CD4-positive, CD25-positive, alpha-beta regulatory T cell (primary cell): ENCODE results near the gene SGSH. TPM values are rescaled to one million over a fixed set of nuclear protein-coding genes. Genes with fewer than 3 reads are reported as not detected.

Experiments used
- ATAC-seq, 2 donors: fragments of 150-1000 bp; cut with Tn5 transposase; one replicate each; pipeline ENCODE4 v1.10.0; 2021; ENCODE audit warnings: low read depth in 2 of 2, moderate number of reproducible peaks in 2 of 2, moderate library complexity in 1 of 2
- DNase-seq, 3 donors: peaks; one replicate each; pipeline versions ENCODE4 v3.0.0 to v3.0.0-alpha.2; 2012 to 2022; ENCODE audit warnings: mixed read lengths in 1 of 3
- H3K27ac ChIP-seq: one replicate; pipeline ENCODE4 v1.7.0; 2013; ENCODE audit warnings: mild to moderate bottlenecking, low read length; ENCODE audit not compliant: insufficient read depth, poor library complexity, severe bottlenecking
- H3K27me3 ChIP-seq: one replicate; pipeline ENCODE4 v1.7.0; 2013; ENCODE audit warnings: low read length; ENCODE audit not compliant: control insufficient read depth, insufficient read depth
- H3K36me3 ChIP-seq: one replicate; pipeline ENCODE4 v1.7.0; 2013; ENCODE audit warnings: mild to moderate bottlenecking, low read length, moderate library complexity; ENCODE audit not compliant: control insufficient read depth, insufficient read depth
- H3K4me1 ChIP-seq: 2 replicates; pipeline ENCODE4 v1.7.0; 2013; ENCODE audit warnings: mild to moderate bottlenecking, low read length; ENCODE audit not compliant: insufficient read depth, control insufficient read depth, poor library complexity, severe bottlenecking
- H3K4me3 ChIP-seq: one replicate; pipeline ENCODE4 v1.7.0; 2013; ENCODE audit warnings: low read depth, mild to moderate bottlenecking, low read length, moderate library complexity
- H3K9me3 ChIP-seq, 2 experiments: 1 replicate in 1 of 2; 2 replicates in 1 of 2; pipeline ENCODE4 v1.7.0; 2013; ENCODE audit warnings: low read length in 2 of 2, mild to moderate bottlenecking in 1 of 2, moderate library complexity in 1 of 2; ENCODE audit not compliant: control insufficient read depth in 2 of 2
- H3K27ac Mint-ChIP-seq, 3 donors: one replicate each; pipeline ENCODE4 v1.8.0; 2020 to 2022; ENCODE audit warnings: mild to moderate bottlenecking in 3 of 3, mixed read lengths in 3 of 3, moderate library complexity in 2 of 3
- H3K27me3 Mint-ChIP-seq: one replicate; pipeline ENCODE4 v1.8.0; 2022; ENCODE audit warnings: mild to moderate bottlenecking, mixed read lengths
- H3K36me3 Mint-ChIP-seq: one replicate; pipeline ENCODE4 v1.8.0; 2020; ENCODE audit warnings: mixed read lengths
- H3K4me1 Mint-ChIP-seq, 4 donors: one replicate each; pipeline ENCODE4 v1.8.0; 2020 to 2022; ENCODE audit warnings: mixed read lengths in 4 of 4, mild to moderate bottlenecking in 1 of 4
- H3K4me3 Mint-ChIP-seq, 4 donors: one replicate each; pipeline ENCODE4 v1.8.0; 2020 to 2022; ENCODE audit warnings: mild to moderate bottlenecking in 4 of 4, mixed read lengths in 4 of 4, moderate library complexity in 3 of 4
- H3K9me3 Mint-ChIP-seq, 7 donors: one replicate each; pipeline ENCODE4 v1.8.0; 2020 to 2022; ENCODE audit warnings: mixed read lengths in 7 of 7, mild to moderate bottlenecking in 3 of 7, moderate library complexity in 2 of 7
- polyA plus RNA-seq, 4 donors: library from polyadenylated mRNA; unstranded; fragments of 300-500 nt; fragmentation: Illumina TruSeq; gene quantifications; one replicate each; pipeline ENCODE4 v1.2.3, GENCODE V29; 2021
- total RNA-seq: library from RNA; stranded (reverse); gene quantifications from one replicate; pipeline ENCODE4 v1.2.3, GENCODE V29; 2022

The SGSH gene
- total and polyA plus RNA-seq, 5 donors from 2014 or later, result 43.8 to 138 (median 47.8) TPM

DNA sequence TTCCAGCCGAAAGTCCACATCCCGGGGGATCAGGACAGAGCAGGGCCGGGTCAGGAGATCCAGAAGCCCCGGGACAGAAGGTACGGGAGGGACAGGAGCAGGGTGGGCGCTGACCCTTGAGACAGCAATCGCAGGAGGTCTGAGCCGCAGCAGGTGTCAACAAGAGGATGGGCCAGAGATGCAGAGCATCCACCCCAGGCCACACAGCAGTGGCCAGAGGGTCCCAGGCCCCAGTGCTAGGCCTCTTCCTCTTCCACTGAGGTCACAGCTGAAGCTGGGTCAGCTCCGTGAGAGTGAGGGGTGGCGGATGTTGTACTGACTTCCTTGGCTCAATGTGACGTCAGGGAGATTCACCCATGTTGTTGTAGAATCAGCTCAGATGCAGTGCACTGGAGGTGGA, 31.8 kb upstream of the SGSH start:
- Mint-ChIP-seq H3K4me3 (peak overlapping the region in 1 of 4 donors; percentile 56), H3K36me3 (no peaks in the 10 kb centered on the region), H3K9me3 (no peaks in the 10 kb centered on the region), H3K27ac (peak overlapping the region in 2 of 3 donors; percentile 44 to 71), H3K4me1 (peaks cover 8 to 39% (median 20%) of the 10 kb centered on the region in 4 donors), H3K27me3 (no peaks in the 10 kb centered on the region)
- Histone ChIP-seq H3K9me3 (no peaks in the 10 kb centered on the region), H3K4me3 (no peak overlapping the region), H3K4me1 (peaks cover 29% of the 10 kb centered on the region), H3K36me3 (peaks cover 5% of the 10 kb centered on the region), H3K27ac (no peak overlapping the region), H3K27me3 (no peaks in the 10 kb centered on the region)
- ATAC-seq, result no peak
- DNase-seq, result no peak

DNA sequence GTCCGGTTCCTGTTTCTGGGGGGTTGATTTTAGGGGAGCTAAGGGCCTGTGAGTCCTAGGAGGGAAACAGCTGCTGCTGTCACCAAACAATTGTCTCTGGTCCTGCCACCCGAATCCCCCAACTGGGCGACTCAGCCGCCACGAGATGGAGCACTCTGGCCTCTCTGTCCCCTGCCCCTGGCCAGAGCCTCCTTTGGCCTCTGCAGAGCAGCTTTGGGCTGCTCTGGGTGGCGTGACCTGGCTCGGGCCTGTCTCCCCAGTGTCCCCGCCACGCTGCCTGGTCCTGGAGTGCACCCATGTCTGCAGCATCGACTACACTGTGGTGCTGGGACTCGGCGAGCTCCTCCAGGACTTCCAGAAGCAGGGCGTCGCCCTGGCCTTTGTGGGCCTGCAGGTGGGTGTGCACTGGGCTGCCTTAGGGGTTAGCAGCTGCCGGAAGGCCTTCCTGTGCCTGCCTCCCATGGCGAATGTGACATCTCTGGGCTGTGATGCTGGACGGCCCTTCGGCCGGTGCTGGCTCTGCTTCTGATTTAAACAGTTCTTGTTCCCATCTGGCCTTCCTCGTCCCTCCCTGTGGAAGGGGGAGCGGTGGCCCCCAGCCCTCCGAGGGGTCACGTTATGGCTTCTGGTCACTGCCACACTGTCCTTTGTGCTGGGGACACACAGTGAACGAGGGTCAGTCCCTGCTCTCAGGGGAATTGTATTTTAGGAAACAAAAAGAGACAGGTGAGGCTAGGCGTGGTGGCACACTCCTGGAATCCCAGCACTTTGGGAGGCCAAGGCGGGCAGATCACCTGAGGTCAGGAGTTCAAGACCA, 29.0 kb upstream of the SGSH start:
- Mint-ChIP-seq H3K27ac (peak overlapping the region in 2 of 3 donors; percentile 15 to 17), H3K36me3 (peaks cover 8% of the 10 kb centered on the region), H3K4me3 (no peak overlapping the region), H3K27me3 (no peaks in the 10 kb centered on the region), H3K4me1 (peaks cover 0 to 18% (median 11%) of the 10 kb centered on the region in 4 donors), H3K9me3 (no peaks in the 10 kb centered on the region)
- H3K4me1 ChIP-seq, result peaks cover 15% of the 10 kb centered on the region
- H3K27me3 ChIP-seq, result no peaks in the 10 kb centered on the region
- ATAC-seq (no peak), DNase-seq (no peak)
- H3K27ac ChIP-seq, result no peak overlapping the region
- H3K9me3 ChIP-seq, result no peaks in the 10 kb centered on the region
- H3K36me3 ChIP-seq, result peaks cover 16% of the 10 kb centered on the region
- no peak overlapping the region for H3K4me3 ChIP-seq

DNA sequence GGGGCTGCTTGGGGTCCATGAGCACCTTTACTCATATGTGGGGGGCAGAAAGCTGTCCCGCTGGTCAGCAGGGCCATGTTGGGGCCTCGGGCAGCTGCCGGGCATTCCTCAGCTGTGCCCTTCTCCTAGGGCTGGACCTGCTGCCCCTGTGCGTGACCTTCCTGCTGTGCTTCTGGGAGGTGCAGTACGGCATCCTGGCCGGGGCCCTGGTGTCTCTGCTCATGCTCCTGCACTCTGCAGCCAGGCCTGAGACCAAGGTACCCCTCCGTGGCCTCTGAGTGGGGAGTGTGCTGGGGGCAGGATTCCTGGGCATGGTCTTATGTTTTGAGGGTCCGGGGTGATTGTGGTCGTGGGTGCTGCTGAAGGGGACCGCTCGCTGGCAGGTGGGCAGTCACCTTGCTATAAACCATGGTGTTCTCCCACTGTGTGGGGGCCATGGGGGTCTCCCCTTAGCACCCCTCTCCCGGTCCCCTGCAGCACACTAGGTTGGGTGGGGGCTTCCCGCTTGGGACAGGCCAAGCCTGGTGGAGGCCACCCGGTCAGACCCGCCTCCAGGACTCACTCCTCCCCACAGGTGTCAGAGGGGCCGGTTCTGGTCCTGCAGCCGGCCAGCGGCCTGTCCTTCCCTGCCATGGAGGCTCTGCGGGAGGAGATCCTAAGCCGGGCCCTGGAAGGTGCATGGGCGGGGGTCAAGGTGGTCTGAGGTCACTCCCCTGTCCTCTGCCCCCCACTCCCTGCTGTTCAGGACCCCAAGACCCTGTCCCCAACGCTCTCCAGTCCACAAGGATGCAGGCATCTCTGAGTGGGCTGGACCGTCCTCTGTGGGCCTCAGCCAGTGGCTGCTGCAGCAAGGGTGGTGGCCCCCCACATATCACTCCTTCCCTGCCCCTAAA, 28.1 kb upstream of the SGSH start:
- Histone ChIP-seq H3K27me3 (no peaks in the 10 kb centered on the region), H3K36me3 (peaks cover 16% of the 10 kb centered on the region), H3K27ac (no peak overlapping the region), H3K4me1 (peaks cover 6% of the 10 kb centered on the region), H3K4me3 (no peak overlapping the region), H3K9me3 (no peaks in the 10 kb centered on the region)
- Mint-ChIP-seq H3K36me3 (peaks cover 8% of the 10 kb centered on the region), H3K27me3 (no peaks in the 10 kb centered on the region), H3K9me3 (no peaks in the 10 kb centered on the region), H3K27ac (no peak overlapping the region), H3K4me3 (no peak overlapping the region), H3K4me1 (peaks cover 0 to 13% (median 8%) of the 10 kb centered on the region in 4 donors)
- DNase-seq, result no peak
- no peak for ATAC-seq

DNA sequence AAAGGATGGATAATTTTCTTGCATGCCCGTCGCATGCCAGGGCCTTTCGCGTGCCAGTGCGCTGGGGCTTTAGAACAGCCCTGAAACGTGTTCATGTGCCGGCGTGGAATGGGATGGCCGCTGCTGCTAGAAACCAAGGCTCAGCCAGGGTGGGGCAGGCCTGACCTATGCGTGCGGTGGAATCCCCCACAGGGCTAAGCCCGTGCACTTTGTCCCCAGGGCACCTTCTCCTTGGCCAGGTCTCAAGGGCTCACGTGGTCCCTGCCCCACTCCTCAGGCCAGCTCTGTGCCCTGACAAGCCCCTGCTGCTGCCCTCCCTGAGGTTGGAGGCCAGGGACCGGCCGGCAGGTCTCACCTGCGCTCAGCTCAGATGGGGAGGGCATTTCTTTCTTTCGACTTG, 27.4 kb upstream of the SGSH start:
- Histone ChIP-seq H3K9me3 (no peaks in the 10 kb centered on the region), H3K27me3 (no peaks in the 10 kb centered on the region), H3K4me3 (no peak overlapping the region), H3K27ac (no peak overlapping the region), H3K36me3 (peaks cover 19% of the 10 kb centered on the region), H3K4me1 (peaks cover under 1% of the 10 kb centered on the region)
- no peaks in the 10 kb centered on the region for H3K9me3 Mint-ChIP-seq
- ATAC-seq (no peak), DNase-seq (no peak)
- H3K27ac Mint-ChIP-seq, result no peak overlapping the region
- no peaks in the 10 kb centered on the region for H3K27me3 Mint-ChIP-seq
- peaks cover 8% of the 10 kb centered on the region for H3K36me3 Mint-ChIP-seq
- H3K4me1 Mint-ChIP-seq, result peaks cover 0 to 7% (median 3%) of the 10 kb centered on the region in 4 donors
- no peak overlapping the region for H3K4me3 Mint-ChIP-seq

DNA sequence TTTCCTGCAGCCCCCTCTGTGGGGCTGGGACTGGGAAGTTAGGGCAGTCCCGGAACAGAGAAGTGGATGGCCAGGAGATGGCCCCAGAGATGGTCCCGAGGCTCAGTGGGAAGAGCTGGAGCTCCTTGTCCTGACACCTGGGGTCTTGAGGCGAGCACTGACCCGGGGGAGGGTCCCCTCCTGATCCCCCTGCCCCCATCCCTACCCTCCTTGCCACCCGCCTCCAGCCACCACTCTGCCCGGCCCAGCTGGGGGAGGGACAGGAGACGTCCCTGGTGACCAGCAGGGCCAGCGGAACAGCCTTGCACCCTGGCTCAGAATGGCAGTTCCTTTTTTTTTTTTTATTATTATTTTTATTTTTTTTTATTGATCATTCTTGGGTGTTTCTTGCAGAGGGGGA, 26.6 kb upstream of the SGSH start:
- Mint-ChIP-seq H3K4me3 (no peak overlapping the region), H3K27me3 (no peaks in the 10 kb centered on the region), H3K4me1 (peaks cover 0 to 2% (median under 1%) of the 10 kb centered on the region in 4 donors), H3K36me3 (peaks cover 8% of the 10 kb centered on the region), H3K9me3 (no peaks in the 10 kb centered on the region), H3K27ac (no peak overlapping the region)
- ATAC-seq (no peak), DNase-seq (no peak)
- Histone ChIP-seq H3K27me3 (no peaks in the 10 kb centered on the region), H3K27ac (no peak overlapping the region), H3K9me3 (no peaks in the 10 kb centered on the region), H3K4me3 (no peak overlapping the region), H3K36me3 (peaks cover 22% of the 10 kb centered on the region), H3K4me1 (no peaks in the 10 kb centered on the region)

DNA sequence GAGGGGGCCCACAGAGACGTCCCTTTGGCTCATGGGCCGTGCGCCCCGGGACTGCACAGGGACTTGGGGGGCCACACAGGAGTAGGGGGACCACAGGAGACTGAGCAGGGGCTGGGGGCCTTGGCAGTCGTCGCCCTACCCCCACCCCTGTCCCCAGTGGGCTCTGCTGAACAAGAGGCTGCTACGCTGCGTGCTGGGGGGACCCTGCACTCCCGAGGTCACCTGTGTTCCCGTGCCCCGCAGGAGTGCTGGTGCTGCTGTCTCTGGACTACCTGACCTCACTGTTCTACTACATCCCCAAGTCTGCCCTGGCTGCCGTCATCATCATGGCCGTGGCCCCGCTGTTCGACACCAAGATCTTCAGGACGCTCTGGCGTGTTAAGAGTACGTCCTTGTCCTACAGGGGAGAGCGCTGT, 26.1 kb upstream of the SGSH start:
- Mint-ChIP-seq H3K27me3 (no peaks in the 10 kb centered on the region), H3K36me3 (peaks cover 11% of the 10 kb centered on the region), H3K9me3 (no peaks in the 10 kb centered on the region), H3K27ac (no peak overlapping the region), H3K4me1 (no peaks in the 10 kb centered on the region), H3K4me3 (no peak overlapping the region)
- no peak for ATAC-seq
- Histone ChIP-seq H3K36me3 (peaks cover 26% of the 10 kb centered on the region), H3K27ac (no peak overlapping the region), H3K4me1 (no peaks in the 10 kb centered on the region), H3K4me3 (no peak overlapping the region), H3K27me3 (no peaks in the 10 kb centered on the region), H3K9me3 (no peaks in the 10 kb centered on the region)
- no peak for DNase-seq

DNA sequence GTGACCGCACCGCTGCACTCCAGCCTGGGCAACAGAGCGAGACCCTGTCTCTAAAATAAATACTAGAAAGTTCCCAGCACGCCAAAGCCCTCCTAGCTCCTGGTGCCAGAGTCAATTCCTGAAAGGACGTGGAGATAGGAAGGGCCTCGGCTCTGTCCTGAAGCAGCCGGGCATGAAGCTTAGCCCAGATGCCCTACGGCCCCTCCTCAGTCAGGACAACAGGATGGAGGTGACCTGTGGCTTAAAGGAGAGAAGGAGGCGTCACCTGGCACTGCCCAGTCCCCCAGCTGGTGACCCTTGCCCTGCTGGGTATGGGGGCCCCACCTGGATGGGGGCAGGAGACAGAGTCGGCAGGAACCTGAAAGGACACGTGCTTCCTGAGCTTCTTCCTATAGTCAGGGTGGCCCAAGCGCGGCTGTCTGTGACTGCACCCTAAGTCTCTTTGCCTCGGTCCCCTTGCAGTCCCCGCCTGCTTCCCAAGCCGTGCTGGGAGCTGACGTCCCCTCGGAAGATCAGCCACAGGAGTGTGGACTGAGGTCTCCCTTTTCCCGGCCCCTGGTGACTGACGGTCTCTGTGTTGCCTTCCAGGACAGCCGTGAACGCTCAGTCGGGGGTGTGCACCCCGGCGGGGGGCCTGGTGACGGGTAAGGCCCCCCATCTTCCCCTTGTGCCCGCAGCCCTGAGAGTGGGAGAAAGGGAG, 25.6 kb upstream of the SGSH start:
- Histone ChIP-seq H3K9me3 (no peaks in the 10 kb centered on the region), H3K27me3 (no peaks in the 10 kb centered on the region), H3K4me3 (no peak overlapping the region), H3K36me3 (peaks cover 29% of the 10 kb centered on the region), H3K4me1 (no peaks in the 10 kb centered on the region), H3K27ac (no peak overlapping the region)
- ATAC-seq, result no peak
- H3K27ac Mint-ChIP-seq, result no peak overlapping the region
- DNase-seq, result no peak
- no peaks in the 10 kb centered on the region for H3K4me1 Mint-ChIP-seq
- no peaks in the 10 kb centered on the region for H3K27me3 Mint-ChIP-seq
- peaks cover 11% of the 10 kb centered on the region for H3K36me3 Mint-ChIP-seq
- no peak overlapping the region for H3K4me3 Mint-ChIP-seq
- H3K9me3 Mint-ChIP-seq, result no peaks in the 10 kb centered on the region
